Measurements from ENCODE around the gene PRKAR1B. TPM values are rescaled to one million over a fixed set of nuclear protein-coding genes. Genes with fewer than 3 reads are reported as not detected.

Gene PRKAR1B
- total RNA-seq, 1 experiment from 2014 or later, result 14.1 TPM

DNA sequence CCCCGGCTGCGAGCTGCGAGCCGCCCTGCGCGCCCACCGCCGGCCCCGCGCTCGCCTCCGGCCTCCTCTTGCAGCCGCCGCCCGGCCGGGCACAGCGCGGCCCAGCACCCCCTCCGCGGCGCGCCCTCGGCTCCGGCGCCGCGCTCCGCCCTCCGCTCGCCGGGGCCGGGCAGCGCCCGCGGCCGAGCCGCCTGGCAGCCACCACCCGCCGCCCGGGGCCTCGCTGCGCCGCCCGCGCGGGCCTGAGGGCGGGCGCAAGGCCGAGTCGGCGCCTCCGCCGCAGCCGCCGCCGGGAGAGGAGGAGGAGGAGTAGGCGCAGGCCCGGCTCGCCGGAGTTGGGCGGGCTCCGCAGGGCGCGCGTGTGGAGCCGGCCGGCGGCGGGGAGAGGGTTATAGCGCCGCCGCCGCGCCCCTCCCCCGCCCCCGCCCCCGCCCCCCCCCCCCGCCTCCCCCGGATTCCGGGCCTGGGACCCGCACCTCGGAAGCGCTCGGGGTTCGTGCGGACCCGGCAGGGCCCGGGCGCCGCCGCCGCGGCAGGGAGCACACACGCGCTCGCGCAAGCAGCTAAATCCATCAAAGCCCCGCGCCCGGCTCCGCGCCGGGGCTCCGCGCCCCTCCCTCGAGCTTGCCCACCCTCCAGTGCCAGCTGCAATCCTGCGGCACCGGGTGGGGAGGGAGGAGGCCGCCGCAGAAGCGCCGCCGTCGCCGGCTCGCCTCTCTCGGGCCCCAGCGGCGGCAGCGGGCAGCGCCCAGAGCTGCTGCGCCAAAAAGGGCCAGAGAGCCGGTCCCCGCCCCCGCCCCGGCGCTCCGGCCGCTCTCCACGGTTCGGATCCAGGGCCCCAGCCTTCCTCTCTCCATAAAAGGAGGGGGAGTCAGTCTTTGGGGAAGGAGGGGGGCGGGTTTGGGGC lies 207.3 kb downstream of the PRKAR1B start, which contains the start of gene PDGFA:
Gene PDGFA, minus strand, starts transcription at position 363 of the 907 bp plus-strand sequence. CDS start 845 bp downstream, outside the sequence.
- TF ChIP-seq, protein P1, sequence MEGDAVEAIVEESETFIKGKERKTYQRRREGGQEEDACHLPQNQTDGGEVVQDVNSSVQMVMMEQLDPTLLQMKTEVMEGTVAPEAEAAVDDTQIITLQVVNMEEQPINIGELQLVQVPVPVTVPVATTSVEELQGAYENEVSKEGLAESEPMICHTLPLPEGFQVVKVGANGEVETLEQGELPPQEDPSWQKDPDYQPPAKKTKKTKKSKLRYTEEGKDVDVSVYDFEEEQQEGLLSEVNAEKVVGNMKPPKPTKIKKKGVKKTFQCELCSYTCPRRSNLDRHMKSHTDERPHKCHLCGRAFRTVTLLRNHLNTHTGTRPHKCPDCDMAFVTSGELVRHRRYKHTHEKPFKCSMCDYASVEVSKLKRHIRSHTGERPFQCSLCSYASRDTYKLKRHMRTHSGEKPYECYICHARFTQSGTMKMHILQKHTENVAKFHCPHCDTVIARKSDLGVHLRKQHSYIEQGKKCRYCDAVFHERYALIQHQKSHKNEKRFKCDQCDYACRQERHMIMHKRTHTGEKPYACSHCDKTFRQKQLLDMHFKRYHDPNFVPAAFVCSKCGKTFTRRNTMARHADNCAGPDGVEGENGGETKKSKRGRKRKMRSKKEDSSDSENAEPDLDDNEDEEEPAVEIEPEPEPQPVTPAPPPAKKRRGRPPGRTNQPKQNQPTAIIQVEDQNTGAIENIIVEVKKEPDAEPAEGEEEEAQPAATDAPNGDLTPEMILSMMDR (IDR thresholded peaks at IDR 0.05 in 2 of 3, conservative IDR thresholded peaks at IDR 0.05 in 1 of 3; ENCODE audit: borderline replicate concordance in 1 of 3, insufficient read depth in 1 of 3, low read depth in 2 of 3, low read length in 2 of 3), result peak in 1 of 3 experiments; percentile 26; a peak in 2 of 6 replicates
- TF ChIP-seq TCF7L2 (IDR thresholded peaks at IDR 0.05; ENCODE audit: borderline replicate concordance, extremely low read depth, insufficient read depth, insufficient read length) (peak; percentile 60), JUND (IDR thresholded peaks at IDR 0.05) (no peak), ZFX (IDR thresholded peaks at IDR 0.05) (0 out of 2 replicates have a peak, but pooled peaks have one; percentile 43)
- no peaks in the 10 kb centered on the region for H3K9me2 ChIP-seq (ENCODE audit: insufficient read depth)
- DNase-seq (ENCODE audit: low read depth, low spot score) (no peak), ATAC-seq (peak; percentile 48)
- peak within 1 kb of the TSS; percentile 97 for H3K4me2 ChIP-seq (ENCODE audit: low read length)
- peaks cover 30% of the 10 kb centered on the region for H3K79me2 ChIP-seq (ENCODE audit: insufficient read depth, low read length)
- peak within 1 kb of the TSS; percentile 52 to 94 for H3K4me3 ChIP-seq (replicated peaks in 1 of 2; ENCODE audit: low read depth in 1 of 2, low read length in 2 of 2)
- H3K36me3 ChIP-seq (ENCODE audit: control insufficient read depth in 1 of 2, insufficient read depth in 2 of 2, low read length in 2 of 2), result no peaks in the 10 kb centered on the region
- no peaks in the 10 kb centered on the region for H4K20me1 ChIP-seq (ENCODE audit: insufficient read depth)
- ChIA-PET RAD21 (ENCODE audit: low non-redundant PET in 1 of 2, low total read pairs in 2 of 2, uncharacterized antibody in 2 of 2, unreplicated experiment in 2 of 2) (no interaction called here), POLR2A (no interaction called here), CTCF (no interaction called here)
- intact Hi-C loops (cut with micrococcal nuclease), result loop anchor here (2.0 to 10.0 kb wide), 3 partner anchors 121 to 208 kb away; partner anchors contain the start of genes DNAAF5 and PRKAR1B
- peak within 1 kb of the TSS; percentile 77 for H3K9ac ChIP-seq (ENCODE audit: low read length)
- H3K9me3 ChIP-seq (ENCODE audit: control insufficient read depth in 1 of 2, insufficient read depth in 1 of 2, low read depth in 1 of 2, low read length in 2 of 2), result no peaks in the 10 kb centered on the region
- BruUV-seq (replicated peaks), result no TSS peak
- no peaks in the 10 kb centered on the region for H3K27me3 ChIP-seq (ENCODE audit: insufficient read depth, low read length)
- H3K27ac ChIP-seq (ENCODE audit: low read depth, low read length), result peak within 1 kb of the TSS; percentile 83
- no peak within 1 kb of the TSS for H2AFZ ChIP-seq (ENCODE audit: low read depth, low read length, poor library complexity, severe bottlenecking)
- peaks cover 25 to 52% of the 10 kb centered on the region in 2 experiments for H3K4me1 ChIP-seq (ENCODE audit: control insufficient read depth in 1 of 2, insufficient read depth in 2 of 2, low read length in 2 of 2)

All from HCT116 (cell line).